SK-N-SH treated with all-trans-retinoic acid at 6 μM for 48 hours (cell line): Measurements from ENCODE around the gene PAMR1.

Source experiments
- ATAC-seq: fragments of 200-7000 bp; cut with Tn5 transposase; 3 replicates; pipeline ENCODE4 v1.9.1; 2020; ENCODE audit warnings: mild to moderate bottlenecking, moderate library complexity
- BACH2 ChIP-seq: fragments of 250-450 bp; sonication (Bioruptor Pico); IDR thresholded peaks from 2 replicates; pipeline ENCODE4 v1.9.0; 2021; ENCODE audit warnings: mild to moderate bottlenecking, borderline replicate concordance
- ESRRG ChIP-seq: fragments of 250-450 bp; sonication (Bioruptor Pico); IDR thresholded peaks from 2 replicates; pipeline ENCODE4 v1.6.1; 2021; ENCODE audit warnings: mild to moderate bottlenecking
- ISL1 ChIP-seq: fragments of 250-450 bp; sonication (Bioruptor Pico); IDR thresholded peaks from 2 replicates; pipeline ENCODE4 v2.1.2; 2022; ENCODE audit warnings: mild to moderate bottlenecking, moderate library complexity
- PPARA ChIP-seq: fragments of 250-450 bp; sonication (Bioruptor Pico); IDR thresholded peaks from 2 replicates; pipeline ENCODE4 v1.5.0; 2020; ENCODE audit warnings: mild to moderate bottlenecking, borderline replicate concordance
- RARB ChIP-seq: fragments of 250-450 bp; sonication (Bioruptor Pico); IDR thresholded peaks from 2 replicates; pipeline ENCODE4 v1.8.0; 2021; ENCODE audit warnings: mild to moderate bottlenecking, moderate library complexity
- SNAI2 ChIP-seq: fragments of 250-450 bp; sonication (Bioruptor Pico); IDR thresholded peaks from 2 replicates; pipeline ENCODE4 v1.5.0; 2020; ENCODE audit warnings: mild to moderate bottlenecking, moderate library complexity
- TCF4 ChIP-seq: fragments of 250-450 bp; sonication (Bioruptor Pico); IDR thresholded peaks from 2 replicates; pipeline ENCODE4 v1.8.0; 2021; ENCODE audit warnings: mild to moderate bottlenecking, moderate library complexity, borderline replicate concordance
- TOX ChIP-seq: fragments of 250-450 bp; sonication (Bioruptor Pico); IDR thresholded peaks from 2 replicates; pipeline ENCODE4 v1.8.0; 2021; ENCODE audit warnings: mild to moderate bottlenecking, moderate library complexity, borderline replicate concordance
- ZC3H10 ChIP-seq: fragments of 250-450 bp; sonication (Bioruptor Pico); IDR thresholded peaks from 2 replicates; pipeline ENCODE4 v1.5.1; 2021; ENCODE audit warnings: mild to moderate bottlenecking, moderate library complexity
- ZFP30 ChIP-seq: fragments of 450-650 bp; formaldehyde crosslinking; IDR thresholded peaks from 2 replicates; pipeline ENCODE4 v1.5.0; 2022; ENCODE audit warnings: mild to moderate bottlenecking, moderate library complexity
- ZNF565 ChIP-seq: fragments of 450-650 bp; formaldehyde crosslinking; conservative IDR thresholded peaks from 2 replicates; pipeline ENCODE4 v1.5.0; 2020; ENCODE audit warnings: low read depth, mild to moderate bottlenecking, moderate library complexity
- ZNF70 ChIP-seq: fragments of 450-650 bp; formaldehyde crosslinking; IDR thresholded peaks from 2 replicates; pipeline ENCODE4 v1.5.0; 2020; ENCODE audit warnings: mild to moderate bottlenecking, moderate library complexity
- TF ChIP-seq, protein P1 (sequence below): fragments of 250-450 bp; sonication (Bioruptor Pico); IDR thresholded peaks from 2 replicates; pipeline ENCODE4 v1.8.0; 2020; ENCODE audit warnings: mild to moderate bottlenecking, moderate library complexity, borderline replicate concordance
- TF ChIP-seq, protein P2 (sequence below): fragments of 250-450 bp; sonication (Bioruptor Pico); IDR thresholded peaks from 2 replicates; pipeline ENCODE4 v1.5.1; 2020; ENCODE audit warnings: low read depth, mild to moderate bottlenecking, moderate library complexity
- TF ChIP-seq, protein P3 (sequence below): fragments of 250-450 bp; sonication (Bioruptor Pico); IDR thresholded peaks from 2 replicates; pipeline ENCODE4 v1.5.0; 2020; ENCODE audit warnings: mild to moderate bottlenecking, moderate library complexity
- TF ChIP-seq, protein P4 (sequence below): fragments of 250-450 bp; sonication (Bioruptor Pico); IDR thresholded peaks from 2 replicates; pipeline ENCODE4 v1.8.0; 2021; ENCODE audit warnings: low read depth, mild to moderate bottlenecking, moderate library complexity, borderline replicate concordance

PAMR1 gene

DNA sequence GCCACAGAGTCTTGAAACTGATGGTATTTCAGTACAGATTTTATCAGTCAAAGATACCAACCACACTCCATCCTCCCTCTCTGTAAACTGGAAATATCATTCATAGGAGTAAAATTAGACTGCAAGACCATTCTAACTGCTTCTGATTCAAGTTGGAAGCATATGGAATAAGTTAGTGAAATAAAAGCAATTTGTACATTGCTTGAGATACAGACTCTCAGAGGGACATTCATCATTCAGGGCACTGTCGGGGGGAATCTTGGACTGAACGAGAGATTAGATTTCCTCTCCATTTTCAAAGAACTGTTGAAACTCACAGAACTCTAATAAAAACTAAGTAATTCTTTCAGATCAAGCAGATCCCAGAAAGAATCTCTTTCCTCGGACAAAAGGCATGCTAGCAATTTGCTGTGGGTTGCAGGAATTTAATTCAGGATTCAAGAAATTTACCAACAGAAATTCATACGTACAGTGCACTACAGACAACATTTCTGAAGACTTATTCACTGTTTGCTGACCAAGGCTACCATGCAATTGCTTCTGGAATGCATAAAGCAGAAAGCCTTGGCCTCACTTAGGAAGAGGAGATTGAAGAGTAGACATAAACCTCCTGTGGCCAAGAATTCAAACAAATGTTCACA, 34.1 kb downstream of the PAMR1 start:
- TF ChIP-seq RARB (CRISPR knock-in tag) (no peak), PPARA (no peak), TOX (no peak; the same call in 1 of the 2 replicates), TCF4 (CRISPR knock-in tag) (peak; percentile 65; the same call in 1 of the 2 replicates), ZC3H10 (CRISPR knock-in tag) (no peak), ISL1 (peak; percentile 91), ZNF70 (no peak), BACH2 (CRISPR knock-in tag) (no peak), ZFP30 (CRISPR knock-in tag) (no peak), SNAI2 (CRISPR knock-in tag) (no peak)
- TF ChIP-seq, protein P1, sequence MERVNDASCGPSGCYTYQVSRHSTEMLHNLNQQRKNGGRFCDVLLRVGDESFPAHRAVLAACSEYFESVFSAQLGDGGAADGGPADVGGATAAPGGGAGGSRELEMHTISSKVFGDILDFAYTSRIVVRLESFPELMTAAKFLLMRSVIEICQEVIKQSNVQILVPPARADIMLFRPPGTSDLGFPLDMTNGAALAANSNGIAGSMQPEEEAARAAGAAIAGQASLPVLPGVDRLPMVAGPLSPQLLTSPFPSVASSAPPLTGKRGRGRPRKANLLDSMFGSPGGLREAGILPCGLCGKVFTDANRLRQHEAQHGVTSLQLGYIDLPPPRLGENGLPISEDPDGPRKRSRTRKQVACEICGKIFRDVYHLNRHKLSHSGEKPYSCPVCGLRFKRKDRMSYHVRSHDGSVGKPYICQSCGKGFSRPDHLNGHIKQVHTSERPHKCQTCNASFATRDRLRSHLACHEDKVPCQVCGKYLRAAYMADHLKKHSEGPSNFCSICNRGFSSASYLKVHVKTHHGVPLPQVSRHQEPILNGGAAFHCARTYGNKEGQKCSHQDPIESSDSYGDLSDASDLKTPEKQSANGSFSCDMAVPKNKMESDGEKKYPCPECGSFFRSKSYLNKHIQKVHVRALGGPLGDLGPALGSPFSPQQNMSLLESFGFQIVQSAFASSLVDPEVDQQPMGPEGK: peak; percentile 44; the same call in 1 of the 2 replicates
- TF ChIP-seq, protein P2, sequence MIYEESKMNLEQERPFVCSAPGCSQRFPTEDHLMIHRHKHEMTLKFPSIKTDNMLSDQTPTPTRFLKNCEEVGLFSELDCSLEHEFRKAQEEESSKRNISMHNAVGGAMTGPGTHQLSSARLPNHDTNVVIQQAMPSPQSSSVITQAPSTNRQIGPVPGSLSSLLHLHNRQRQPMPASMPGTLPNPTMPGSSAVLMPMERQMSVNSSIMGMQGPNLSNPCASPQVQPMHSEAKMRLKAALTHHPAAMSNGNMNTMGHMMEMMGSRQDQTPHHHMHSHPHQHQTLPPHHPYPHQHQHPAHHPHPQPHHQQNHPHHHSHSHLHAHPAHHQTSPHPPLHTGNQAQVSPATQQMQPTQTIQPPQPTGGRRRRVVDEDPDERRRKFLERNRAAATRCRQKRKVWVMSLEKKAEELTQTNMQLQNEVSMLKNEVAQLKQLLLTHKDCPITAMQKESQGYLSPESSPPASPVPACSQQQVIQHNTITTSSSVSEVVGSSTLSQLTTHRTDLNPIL (CRISPR knock-in tag): peak; percentile 46; the same call in 1 of the 2 replicates
- TF ChIP-seq, protein P3, sequence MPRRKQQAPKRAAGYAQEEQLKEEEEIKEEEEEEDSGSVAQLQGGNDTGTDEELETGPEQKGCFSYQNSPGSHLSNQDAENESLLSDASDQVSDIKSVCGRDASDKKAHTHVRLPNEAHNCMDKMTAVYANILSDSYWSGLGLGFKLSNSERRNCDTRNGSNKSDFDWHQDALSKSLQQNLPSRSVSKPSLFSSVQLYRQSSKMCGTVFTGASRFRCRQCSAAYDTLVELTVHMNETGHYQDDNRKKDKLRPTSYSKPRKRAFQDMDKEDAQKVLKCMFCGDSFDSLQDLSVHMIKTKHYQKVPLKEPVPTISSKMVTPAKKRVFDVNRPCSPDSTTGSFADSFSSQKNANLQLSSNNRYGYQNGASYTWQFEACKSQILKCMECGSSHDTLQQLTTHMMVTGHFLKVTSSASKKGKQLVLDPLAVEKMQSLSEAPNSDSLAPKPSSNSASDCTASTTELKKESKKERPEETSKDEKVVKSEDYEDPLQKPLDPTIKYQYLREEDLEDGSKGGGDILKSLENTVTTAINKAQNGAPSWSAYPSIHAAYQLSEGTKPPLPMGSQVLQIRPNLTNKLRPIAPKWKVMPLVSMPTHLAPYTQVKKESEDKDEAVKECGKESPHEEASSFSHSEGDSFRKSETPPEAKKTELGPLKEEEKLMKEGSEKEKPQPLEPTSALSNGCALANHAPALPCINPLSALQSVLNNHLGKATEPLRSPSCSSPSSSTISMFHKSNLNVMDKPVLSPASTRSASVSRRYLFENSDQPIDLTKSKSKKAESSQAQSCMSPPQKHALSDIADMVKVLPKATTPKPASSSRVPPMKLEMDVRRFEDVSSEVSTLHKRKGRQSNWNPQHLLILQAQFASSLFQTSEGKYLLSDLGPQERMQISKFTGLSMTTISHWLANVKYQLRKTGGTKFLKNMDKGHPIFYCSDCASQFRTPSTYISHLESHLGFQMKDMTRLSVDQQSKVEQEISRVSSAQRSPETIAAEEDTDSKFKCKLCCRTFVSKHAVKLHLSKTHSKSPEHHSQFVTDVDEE: 0 out of 2 replicates have a peak, but pooled peaks have one; percentile 13
- TF ChIP-seq, protein P4, sequence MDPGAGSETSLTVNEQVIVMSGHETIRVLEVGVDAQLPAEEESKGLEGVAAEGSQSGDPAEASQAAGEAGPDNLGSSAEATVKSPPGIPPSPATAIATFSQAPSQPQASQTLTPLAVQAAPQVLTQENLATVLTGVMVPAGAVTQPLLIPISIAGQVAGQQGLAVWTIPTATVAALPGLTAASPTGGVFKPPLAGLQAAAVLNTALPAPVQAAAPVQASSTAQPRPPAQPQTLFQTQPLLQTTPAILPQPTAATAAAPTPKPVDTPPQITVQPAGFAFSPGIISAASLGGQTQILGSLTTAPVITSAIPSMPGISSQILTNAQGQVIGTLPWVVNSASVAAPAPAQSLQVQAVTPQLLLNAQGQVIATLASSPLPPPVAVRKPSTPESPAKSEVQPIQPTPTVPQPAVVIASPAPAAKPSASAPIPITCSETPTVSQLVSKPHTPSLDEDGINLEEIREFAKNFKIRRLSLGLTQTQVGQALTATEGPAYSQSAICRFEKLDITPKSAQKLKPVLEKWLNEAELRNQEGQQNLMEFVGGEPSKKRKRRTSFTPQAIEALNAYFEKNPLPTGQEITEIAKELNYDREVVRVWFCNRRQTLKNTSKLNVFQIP (CRISPR knock-in tag): 0 out of 2 replicates have a peak, but pooled peaks have one; percentile 45
- peak; percentile 92 for ATAC-seq

DNA sequence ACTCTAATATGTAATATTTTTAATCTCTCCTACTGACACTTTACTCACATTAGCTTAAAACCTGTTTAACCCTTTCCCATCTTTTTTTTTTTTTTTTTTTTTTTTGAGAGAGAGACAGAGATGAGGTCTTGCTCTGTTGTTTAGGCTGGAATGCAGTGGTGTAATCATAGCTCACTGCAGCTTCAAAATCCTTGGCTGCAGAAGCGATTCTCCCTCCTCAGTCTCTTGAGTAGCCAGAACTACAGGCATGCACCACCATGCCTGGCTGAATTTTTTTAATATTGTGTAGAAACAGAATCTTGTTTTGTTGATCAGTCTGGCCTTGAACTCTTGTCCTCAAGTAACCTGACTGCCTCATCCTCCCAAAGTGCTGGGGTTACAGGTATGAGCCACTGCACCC, 37.3 kb downstream of the PAMR1 start:
- no peak for ATAC-seq
- TF ChIP-seq, protein P4 (CRISPR knock-in tag): no peak
- TF ChIP-seq ZNF565 (CRISPR knock-in tag) (no peak), ZC3H10 (CRISPR knock-in tag) (no peak), ISL1 (no peak), TCF4 (CRISPR knock-in tag) (no peak), TOX (no peak)

DNA sequence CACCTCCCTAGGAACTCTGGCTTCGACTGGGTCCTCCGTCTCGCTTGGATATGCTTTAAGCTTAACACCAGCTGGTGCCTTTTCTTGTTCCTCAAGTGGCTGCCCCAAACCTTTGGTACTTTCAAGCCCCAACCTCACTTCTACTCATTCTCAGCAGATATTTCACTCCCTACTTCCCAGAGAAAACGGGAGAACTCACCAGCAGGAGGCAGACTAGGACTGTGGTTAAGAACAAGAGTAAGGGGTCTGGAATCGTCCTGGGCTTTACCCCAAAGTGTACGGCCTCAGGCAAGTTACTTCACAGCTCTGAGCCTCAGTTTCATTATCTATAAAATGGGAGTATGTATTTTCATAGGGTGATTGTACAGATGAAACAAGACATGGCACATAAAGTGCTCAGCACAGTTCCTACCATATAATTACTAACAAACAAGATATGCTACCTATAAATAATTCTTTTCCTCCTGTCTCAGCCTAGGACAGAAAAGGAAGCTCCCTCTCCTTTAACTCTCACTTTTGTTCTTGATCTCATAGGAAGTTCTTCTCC, 37.8 kb downstream of the PAMR1 start:
- peak; percentile 47; the same call in 1 of the 2 replicates for TF ChIP-seq ESRRG
- TF ChIP-seq, protein P4 (CRISPR knock-in tag): no peak
- peak; percentile 17; the same call in 2 of the 3 replicates for ATAC-seq
